ENCODE data around the gene PRDM16.

Gene PRDM16

DNA sequence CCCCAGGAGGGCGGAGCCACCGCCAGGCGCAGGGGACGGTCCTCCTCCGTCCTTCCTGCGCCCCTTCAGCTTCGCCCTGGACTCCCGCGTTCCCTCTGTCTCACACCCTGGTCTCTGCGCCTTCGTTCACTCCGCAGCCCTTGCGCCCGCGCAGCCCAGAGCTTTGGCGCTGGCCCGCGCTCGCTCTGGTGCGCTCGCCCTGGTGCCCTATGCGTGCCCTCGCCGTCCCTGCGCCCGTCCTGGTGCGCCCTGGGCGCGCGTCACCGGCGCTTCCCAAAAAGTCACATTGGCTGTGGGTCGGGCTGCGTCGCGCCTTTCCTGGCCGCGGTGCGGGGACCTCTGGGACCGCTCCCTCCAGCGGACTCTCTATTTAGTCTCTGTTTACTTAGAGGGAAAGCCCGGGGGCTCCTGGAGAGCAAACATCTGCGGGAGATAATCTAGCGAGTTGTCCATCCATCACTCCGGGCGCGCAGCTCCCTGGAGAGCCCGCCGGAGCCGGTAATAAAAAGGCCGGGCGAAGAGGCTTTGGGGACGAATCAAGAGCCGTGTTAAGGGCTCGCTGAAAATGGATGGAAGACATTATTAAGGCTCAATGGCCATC lies 178.6 kb downstream of the PRDM16 start:
- H3K4me3 ChIP-seq (ENCODE audit: low read depth, low read length), result no peak overlapping the region
- DNase-seq (ENCODE audit: low read depth), result no peak
- TF ChIP-seq, protein P1, sequence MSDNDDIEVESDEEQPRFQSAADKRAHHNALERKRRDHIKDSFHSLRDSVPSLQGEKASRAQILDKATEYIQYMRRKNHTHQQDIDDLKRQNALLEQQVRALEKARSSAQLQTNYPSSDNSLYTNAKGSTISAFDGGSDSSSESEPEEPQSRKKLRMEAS (IDR thresholded peaks at IDR 0.05; ENCODE audit: low read depth, low read length), result no peak
- TF ChIP-seq, protein P2, sequence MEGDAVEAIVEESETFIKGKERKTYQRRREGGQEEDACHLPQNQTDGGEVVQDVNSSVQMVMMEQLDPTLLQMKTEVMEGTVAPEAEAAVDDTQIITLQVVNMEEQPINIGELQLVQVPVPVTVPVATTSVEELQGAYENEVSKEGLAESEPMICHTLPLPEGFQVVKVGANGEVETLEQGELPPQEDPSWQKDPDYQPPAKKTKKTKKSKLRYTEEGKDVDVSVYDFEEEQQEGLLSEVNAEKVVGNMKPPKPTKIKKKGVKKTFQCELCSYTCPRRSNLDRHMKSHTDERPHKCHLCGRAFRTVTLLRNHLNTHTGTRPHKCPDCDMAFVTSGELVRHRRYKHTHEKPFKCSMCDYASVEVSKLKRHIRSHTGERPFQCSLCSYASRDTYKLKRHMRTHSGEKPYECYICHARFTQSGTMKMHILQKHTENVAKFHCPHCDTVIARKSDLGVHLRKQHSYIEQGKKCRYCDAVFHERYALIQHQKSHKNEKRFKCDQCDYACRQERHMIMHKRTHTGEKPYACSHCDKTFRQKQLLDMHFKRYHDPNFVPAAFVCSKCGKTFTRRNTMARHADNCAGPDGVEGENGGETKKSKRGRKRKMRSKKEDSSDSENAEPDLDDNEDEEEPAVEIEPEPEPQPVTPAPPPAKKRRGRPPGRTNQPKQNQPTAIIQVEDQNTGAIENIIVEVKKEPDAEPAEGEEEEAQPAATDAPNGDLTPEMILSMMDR (IDR thresholded peaks at IDR 0.05; ENCODE audit: low read depth, low read length), result no peak
- TF ChIP-seq POLR2A (IDR thresholded peaks at IDR 0.05; ENCODE audit: extremely low read depth, insufficient read length) (no peak), MYC (IDR thresholded peaks at IDR 0.05; ENCODE audit: low read depth, low read length) (no peak)

DNA sequence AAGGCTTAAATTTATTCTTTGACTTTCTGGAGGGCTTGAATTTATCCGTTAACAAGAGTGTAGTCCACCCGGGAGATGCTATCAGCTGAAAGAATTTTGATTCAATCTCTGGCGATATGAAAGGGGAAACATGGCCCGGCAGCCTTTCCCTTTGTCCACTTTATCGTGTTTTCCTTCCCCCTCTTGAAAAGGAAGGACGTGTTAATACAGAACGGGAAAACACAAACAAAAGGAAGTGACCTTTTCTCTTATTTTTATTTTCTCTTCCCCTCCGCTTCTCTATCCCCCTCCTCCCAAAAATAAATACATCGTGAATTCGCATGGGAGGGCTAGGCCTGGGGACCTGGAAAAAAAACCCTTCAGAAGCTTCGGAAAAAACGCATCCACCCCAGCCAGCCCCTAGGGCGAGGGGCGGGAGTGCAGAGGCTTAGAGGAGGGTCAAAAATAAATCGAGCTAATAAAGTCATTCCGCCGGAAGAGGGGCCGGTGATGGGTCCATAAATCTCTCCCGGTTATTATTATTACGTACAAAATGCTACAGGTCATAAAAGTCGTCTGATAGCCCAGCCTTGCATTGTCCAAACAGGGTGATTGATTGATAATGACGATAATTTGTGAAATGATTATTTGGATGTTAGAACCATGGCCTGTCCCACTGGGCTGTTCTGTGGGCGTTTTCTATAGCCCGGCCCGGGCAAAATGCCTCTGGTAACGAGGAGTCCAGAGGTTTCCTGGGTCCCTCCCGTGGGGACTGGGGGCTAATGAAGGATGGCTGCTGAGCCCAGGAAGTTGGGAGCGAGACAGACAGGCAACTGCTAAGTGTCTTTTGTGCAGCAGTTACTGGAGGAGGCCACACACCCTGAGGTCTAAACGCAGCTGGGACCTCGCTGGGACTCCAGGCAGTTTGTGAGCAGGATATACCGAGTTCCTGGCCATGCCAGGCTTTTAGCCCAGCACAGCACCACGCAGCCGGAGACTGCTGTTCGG lies 179.4 kb downstream of the PRDM16 start:
- no peak for DNase-seq (ENCODE audit: low read depth)
- TF ChIP-seq POLR2A (IDR thresholded peaks at IDR 0.05; ENCODE audit: extremely low read depth, insufficient read length), result no peak
- TF ChIP-seq, protein P2 (IDR thresholded peaks at IDR 0.05; ENCODE audit: low read depth, low read length), result no peak
- no peak for TF ChIP-seq MYC (IDR thresholded peaks at IDR 0.05; ENCODE audit: low read depth, low read length)
- TF ChIP-seq, protein P1 (IDR thresholded peaks at IDR 0.05; ENCODE audit: low read depth, low read length), result no peak
- H3K4me3 ChIP-seq (ENCODE audit: low read depth, low read length), result no peak overlapping the region

DNA sequence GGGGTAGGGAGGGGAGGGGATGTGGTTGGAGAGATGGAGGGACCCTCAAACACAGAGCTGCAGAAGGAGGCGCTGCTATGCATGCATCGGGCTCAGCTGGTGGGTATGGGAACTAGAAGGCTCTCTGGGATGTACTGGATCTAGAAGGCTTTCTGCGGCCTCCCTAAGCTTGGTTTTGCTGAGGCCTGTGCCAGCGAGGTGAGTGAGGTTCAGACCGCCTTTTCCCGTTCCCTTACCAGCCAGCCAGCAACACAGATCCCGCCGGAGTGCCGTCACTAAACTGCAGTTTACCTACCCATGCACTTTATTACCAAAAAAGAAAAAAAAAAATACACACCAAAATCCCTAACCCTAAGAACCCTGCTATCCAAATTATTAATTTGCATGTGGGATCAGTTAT lies 180.2 kb downstream of the PRDM16 start:
- no peak overlapping the region for H3K4me3 ChIP-seq (ENCODE audit: low read depth, low read length)
- DNase-seq (ENCODE audit: low read depth), result no peak
- no peak for TF ChIP-seq POLR2A (IDR thresholded peaks at IDR 0.05; ENCODE audit: extremely low read depth, insufficient read length)

DNA sequence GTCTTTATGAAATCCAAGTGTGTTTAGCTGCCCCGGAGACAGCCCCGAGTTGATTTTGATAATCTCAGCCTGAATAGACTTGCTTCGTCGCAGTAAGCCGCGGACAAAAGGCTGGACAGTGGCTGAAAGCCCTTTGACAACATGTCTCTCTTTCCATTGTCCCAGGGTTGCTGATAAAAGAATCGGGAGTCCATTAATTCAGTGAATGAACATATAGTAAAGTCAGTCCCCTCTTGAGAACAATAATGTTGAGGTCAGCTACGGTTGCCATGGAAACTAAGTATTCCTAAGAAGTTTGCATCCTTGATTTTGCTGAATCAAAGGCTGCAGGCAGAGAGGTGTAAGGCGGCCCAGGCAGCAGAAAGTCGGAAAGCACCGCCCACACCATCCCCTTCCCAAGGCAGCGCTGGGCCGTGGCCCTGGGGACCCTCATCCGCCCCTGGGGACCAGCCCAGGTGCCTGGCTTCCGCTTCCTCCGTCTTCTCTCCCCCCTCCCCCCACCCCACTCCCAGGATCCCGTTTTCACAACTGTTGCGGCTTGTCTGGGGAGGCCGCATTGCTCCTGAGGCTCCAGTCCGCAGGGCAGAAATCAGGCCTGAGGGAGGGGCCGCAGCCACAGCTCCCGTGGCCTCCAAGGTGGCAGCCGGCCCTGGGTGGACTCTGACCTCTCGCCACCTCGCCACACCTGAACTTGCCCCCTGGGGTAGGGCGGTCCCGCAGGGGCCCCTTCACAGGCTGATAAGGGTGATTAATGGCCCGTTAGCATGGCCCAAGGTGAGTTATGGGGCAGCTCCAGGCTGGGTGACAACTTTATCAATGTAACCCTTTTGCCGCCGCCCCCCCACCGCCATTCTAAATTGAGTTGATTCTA lies 180.9 kb downstream of the PRDM16 start:
- DNase-seq (ENCODE audit: low read depth), result no peak
- H3K4me3 ChIP-seq (ENCODE audit: low read depth, low read length), result no peak overlapping the region
- TF ChIP-seq MYC (IDR thresholded peaks at IDR 0.05; ENCODE audit: low read depth, low read length) (no peak), POLR2A (IDR thresholded peaks at IDR 0.05; ENCODE audit: extremely low read depth, insufficient read length) (no peak)
- TF ChIP-seq, protein P2 (IDR thresholded peaks at IDR 0.05; ENCODE audit: low read depth, low read length), result no peak
- TF ChIP-seq, protein P1 (IDR thresholded peaks at IDR 0.05; ENCODE audit: low read depth, low read length), result no peak

DNA sequence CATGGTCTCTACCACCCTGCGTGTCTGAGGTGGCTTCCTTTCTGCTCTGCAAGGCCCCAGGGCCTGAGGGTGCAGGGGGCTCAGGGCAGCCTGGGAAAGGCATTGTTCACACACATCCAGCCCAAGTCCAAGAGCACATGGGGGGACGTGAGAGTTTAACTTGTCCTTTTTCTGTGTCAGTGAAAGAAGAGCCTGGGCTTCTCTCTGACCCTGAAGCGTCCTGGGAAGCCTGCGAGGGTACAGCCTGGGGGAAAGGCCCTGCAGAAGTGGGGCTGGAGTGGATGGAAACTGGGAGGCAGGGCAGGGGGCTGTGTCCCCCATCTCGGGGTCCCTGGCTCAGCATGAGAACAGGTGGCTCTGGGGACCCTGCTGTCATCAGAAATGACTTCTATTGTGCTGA lies 181.6 kb downstream of the PRDM16 start:
- no peak for DNase-seq (ENCODE audit: low read depth)
- no peak for TF ChIP-seq MYC (IDR thresholded peaks at IDR 0.05; ENCODE audit: low read depth, low read length)
- TF ChIP-seq, protein P1 (IDR thresholded peaks at IDR 0.05; ENCODE audit: low read depth, low read length), result no peak
- TF ChIP-seq, protein P2 (IDR thresholded peaks at IDR 0.05; ENCODE audit: low read depth, low read length), result no peak
- TF ChIP-seq POLR2A (IDR thresholded peaks at IDR 0.05; ENCODE audit: extremely low read depth, insufficient read length), result no peak
- H3K4me3 ChIP-seq (ENCODE audit: low read depth, low read length), result no peak overlapping the region
